GM13977 (cell line): ENCODE data around the gene SBK2.
"Not testable (repeated sequence)": the region's sequence is repeated elsewhere in the genome, so short reads cannot be mapped to it uniquely, and the experiment has no call there.

ENCODE experiments used
- DNase-seq: peaks from one replicate; pipeline ENCODE4 v3.0.0; 2012; ENCODE audit warnings: low spot score
- CTCF ChIP-seq: IDR thresholded peaks from 2 replicates; pipeline ENCODE4 v1.5.1; 2012; ENCODE audit warnings: mild to moderate bottlenecking, control low read depth; ENCODE audit not compliant: insufficient read depth; ENCODE audit errors: extremely low read depth, missing control alignments
- in situ Hi-C: fragments of 300-500 bp; cut with MboI; formaldehyde crosslinking; loops from one replicate; pipeline ENCODE4 v1.12.0; 2022; ENCODE audit warnings: low sequenced_read_pairs, low pct_unique_long_range_greater_than_20kb, mixed read lengths, inconsistent platforms; ENCODE audit not compliant: unreplicated experiment

The SBK2 gene

GRCh38 chr19:55536951-55537740, at the start of gene SBK2:
SBK2 (minus strand) TSS chr19:55537133; CDS start chr19:55536294, 839 bp downstream.
- TF ChIP-seq CTCF, result no peak
- DNase-seq, result no peak
- in situ Hi-C loops, result no loop called here

- in situ Hi-C loops, result no loop called here
- no peak for TF ChIP-seq CTCF
- peak; percentile 76 for DNase-seq
Observed at GRCh38 chr19:55585658-55586339, 48.9 kb upstream of the SBK2 start.

- no peak for TF ChIP-seq CTCF
- DNase-seq, result no peak
- in situ Hi-C loops, result no loop called here
Observed at GRCh38 chr19:55584871-55585270, 47.9 kb upstream of the SBK2 start.

GRCh38 chr19:55583897-55584296, 47.0 kb upstream of the SBK2 start:
- not testable (repeated sequence) for DNase-seq

GRCh38 chr19:55582284-55582683, 45.4 kb upstream of the SBK2 start:
- in situ Hi-C loops, DNase-seq: not testable (repeated sequence)

More at GRCh38 chr19:55583897-55584296, 47.0 kb upstream of the SBK2 start:
- in situ Hi-C loops, result not testable (repeated sequence)

GRCh38 chr19:55581823-55582223, 44.9 kb upstream of the SBK2 start:
- in situ Hi-C loops, result no loop called here
- TF ChIP-seq CTCF, result no peak
- DNase-seq, result no peak

- no peak for DNase-seq
- no peak for TF ChIP-seq CTCF
- in situ Hi-C loops, result no loop called here
Observed at GRCh38 chr19:55581145-55581822, 44.4 kb upstream of the SBK2 start.
